ENCODE results near the gene FAM53B. TPM values are rescaled to one million over a fixed set of nuclear protein-coding genes. Genes with fewer than 3 reads are reported as not detected.
A peak's percentile ranks its signal among the peaks of the same experiment; 100 is the strongest.

Gene FAM53B
- total RNA-seq, 2 donors from 2014 or later: 19.3 to 22.6 TPM

GRCh38 chr10:124691421-124692099 is 52.6 kb downstream of the FAM53B start:
- H3K36me3 Mint-ChIP-seq (ENCODE audit: low read depth): peaks cover 14% of the 10 kb centered on the region
- H3K27ac Mint-ChIP-seq: no peak overlapping the region
- TF ChIP-seq CTCF (conservative IDR thresholded peaks at IDR 0.05): no peak
- peaks cover 12% of the 10 kb centered on the region for H3K4me1 Mint-ChIP-seq
- H3K9me3 ChIP-seq (ENCODE audit: control insufficient read depth, low read length): no peaks in the 10 kb centered on the region
- 87 to 90% methylated on average over 8 to 11 of the region's 11 CpGs for WGBS, 2 experiments (ENCODE audit: insufficient coverage in 1 of 2, insufficient read length in 1 of 2)
- no peak overlapping the region for H3K4me3 Mint-ChIP-seq
- H3K36me3 ChIP-seq (ENCODE audit: control insufficient read depth, insufficient read depth, low read length): peaks cover 27% of the 10 kb centered on the region
- H3K9me3 Mint-ChIP-seq: no peaks in the 10 kb centered on the region
- H3K27ac ChIP-seq (ENCODE audit: low read depth, low read length): peak overlapping the region; percentile 78
- H3K4me3 ChIP-seq (ENCODE audit: low read length): no peak overlapping the region
- H3K27me3 Mint-ChIP-seq (ENCODE audit: insufficient read depth): no peaks in the 10 kb centered on the region
- no peak for DNase-seq
- H3K9ac ChIP-seq (ENCODE audit: extremely low read depth, low read length, poor library complexity, severe bottlenecking): no peak overlapping the region
- peaks cover 3% of the 10 kb centered on the region for H3K4me1 ChIP-seq (ENCODE audit: control insufficient read depth, insufficient read depth, low read length)
- H3K27me3 ChIP-seq (ENCODE audit: control insufficient read depth, insufficient read depth, low read length, poor library complexity, severe bottlenecking): no peaks in the 10 kb centered on the region

- H3K4me1 ChIP-seq (ENCODE audit: control insufficient read depth, insufficient read depth, low read length): peaks cover 3% of the 10 kb centered on the region
- peaks cover 23% of the 10 kb centered on the region for H3K36me3 ChIP-seq (ENCODE audit: control insufficient read depth, insufficient read depth, low read length)
Observed at GRCh38 chr10:124691002-124691401, 53.2 kb downstream of the FAM53B start.

GRCh38 chr10:124689911-124690498 is 54.2 kb downstream of the FAM53B start:
- no peak overlapping the region for H3K4me3 ChIP-seq (ENCODE audit: low read length)
- no peaks in the 10 kb centered on the region for H3K9me3 ChIP-seq (ENCODE audit: control insufficient read depth, low read length)
- TF ChIP-seq CTCF (conservative IDR thresholded peaks at IDR 0.05): no peak
- no peaks in the 10 kb centered on the region for H3K27me3 ChIP-seq (ENCODE audit: control insufficient read depth, insufficient read depth, low read length, poor library complexity, severe bottlenecking)
- H3K9me3 Mint-ChIP-seq: no peaks in the 10 kb centered on the region
- WGBS, 2 experiments (ENCODE audit: insufficient coverage in 1 of 2, insufficient read length in 1 of 2): 95 to 98% methylated on average over 11 of the region's 11 CpGs
- H3K27me3 Mint-ChIP-seq (ENCODE audit: insufficient read depth): no peaks in the 10 kb centered on the region
- no peak for DNase-seq
- peaks cover 19% of the 10 kb centered on the region for H3K36me3 ChIP-seq (ENCODE audit: control insufficient read depth, insufficient read depth, low read length)
- no peak overlapping the region for H3K9ac ChIP-seq (ENCODE audit: extremely low read depth, low read length, poor library complexity, severe bottlenecking)
- H3K4me1 ChIP-seq (ENCODE audit: control insufficient read depth, insufficient read depth, low read length): peaks cover 3% of the 10 kb centered on the region
- peaks cover 12% of the 10 kb centered on the region for H3K4me1 Mint-ChIP-seq
- H3K4me3 Mint-ChIP-seq: no peak overlapping the region
- H3K27ac Mint-ChIP-seq: no peak overlapping the region
- no peak overlapping the region for H3K27ac ChIP-seq (ENCODE audit: low read depth, low read length)
- H3K36me3 Mint-ChIP-seq (ENCODE audit: low read depth): peaks cover 6% of the 10 kb centered on the region

More at GRCh38 chr10:124691002-124691401, 53.2 kb downstream of the FAM53B start:
- H3K27ac ChIP-seq (ENCODE audit: low read depth, low read length): no peak overlapping the region
- H3K9me3 ChIP-seq (ENCODE audit: control insufficient read depth, low read length): no peaks in the 10 kb centered on the region
- no peak overlapping the region for H3K27ac Mint-ChIP-seq
- no peak for TF ChIP-seq CTCF (conservative IDR thresholded peaks at IDR 0.05)
- WGBS, 2 experiments (ENCODE audit: insufficient coverage in 1 of 2, insufficient read length in 1 of 2): 97 to 100% methylated on average over 3 to 5 of the region's 5 CpGs
- H3K4me1 Mint-ChIP-seq: peaks cover 12% of the 10 kb centered on the region
- DNase-seq: no peak
- H3K27me3 ChIP-seq (ENCODE audit: control insufficient read depth, insufficient read depth, low read length, poor library complexity, severe bottlenecking): no peaks in the 10 kb centered on the region
- H3K27me3 Mint-ChIP-seq (ENCODE audit: insufficient read depth): no peaks in the 10 kb centered on the region
- H3K9ac ChIP-seq (ENCODE audit: extremely low read depth, low read length, poor library complexity, severe bottlenecking): no peak overlapping the region
- H3K36me3 Mint-ChIP-seq (ENCODE audit: low read depth): peaks cover 14% of the 10 kb centered on the region
- no peak overlapping the region for H3K4me3 ChIP-seq (ENCODE audit: low read length)
- H3K4me3 Mint-ChIP-seq: no peak overlapping the region
- H3K9me3 Mint-ChIP-seq: no peaks in the 10 kb centered on the region
